Mesendoderm (in vitro differentiated cells): ENCODE data around the gene PPP3R2.

ENCODE experiments used
- DNase-seq: peaks from one replicate; pipeline ENCODE4 v3.0.0; 2013
- H2AK5ac ChIP-seq: 2 replicates; pipeline ENCODE4 v1.6.1; 2013; ENCODE audit warnings: low read length, inconsistent platforms
- H2BK120ac ChIP-seq: 2 replicates; pipeline ENCODE4 v1.6.1; 2013; ENCODE audit warnings: low read depth, mild to moderate bottlenecking, low read length, moderate library complexity, mixed read lengths
- H2BK15ac ChIP-seq: replicated peaks from 2 replicates; pipeline ENCODE4 v1.6.1; 2013; ENCODE audit warnings: low read depth, mild to moderate bottlenecking, moderate library complexity
- H2BK5ac ChIP-seq: 2 replicates; pipeline ENCODE4 v1.6.1; 2013; ENCODE audit warnings: low read length, inconsistent platforms
- H3K18ac ChIP-seq: 2 replicates; pipeline ENCODE4 v1.6.1; 2013; ENCODE audit warnings: mild to moderate bottlenecking, low read length, mixed read lengths
- H3K23ac ChIP-seq: one replicate; pipeline ENCODE4 v1.6.1; 2013; ENCODE audit warnings: low read length
- H3K27ac ChIP-seq: 2 replicates; pipeline ENCODE4 v1.5.1; 2013; ENCODE audit warnings: low read depth, mild to moderate bottlenecking, inconsistent platforms, low read length, moderate library complexity
- H3K27me3 ChIP-seq: 2 replicates; pipeline ENCODE4 v1.6.1; 2013; ENCODE audit warnings: low read length, control low read depth, mild to moderate bottlenecking, inconsistent platforms; ENCODE audit not compliant: insufficient read depth, poor library complexity
- H3K36me3 ChIP-seq: 2 replicates; pipeline ENCODE4 v1.6.1; 2013; ENCODE audit warnings: low read length, inconsistent platforms; ENCODE audit not compliant: control insufficient read depth, insufficient read depth
- H3K4ac ChIP-seq: one replicate; pipeline ENCODE4 v1.6.1; 2013; ENCODE audit warnings: low read depth, mild to moderate bottlenecking, low read length, moderate library complexity
- H3K4me1 ChIP-seq: 2 replicates; pipeline ENCODE4 v1.6.1; 2013; ENCODE audit warnings: low read depth, low read length, inconsistent platforms; ENCODE audit not compliant: control insufficient read depth
- H3K4me2 ChIP-seq: 2 replicates; pipeline ENCODE4 v1.6.1; 2013; ENCODE audit warnings: low read length
- H3K4me3 ChIP-seq: 2 replicates; pipeline ENCODE4 v1.5.1; 2013; ENCODE audit warnings: mild to moderate bottlenecking, low read length
- H3K56ac ChIP-seq: one replicate; pipeline ENCODE4 v1.6.1; 2013; ENCODE audit warnings: low read length
- H3K79me1 ChIP-seq: 2 replicates; pipeline ENCODE4 v1.6.1; 2013; ENCODE audit warnings: low read length, inconsistent platforms
- H3K79me2 ChIP-seq: 2 replicates; pipeline ENCODE4 v1.6.1; 2013; ENCODE audit warnings: mild to moderate bottlenecking, low read length; ENCODE audit not compliant: control insufficient read depth, insufficient read depth
- H3K9ac ChIP-seq: 2 replicates; pipeline ENCODE4 v1.6.1; 2013; ENCODE audit warnings: low read length, inconsistent platforms
- H4K5ac ChIP-seq: one replicate; pipeline ENCODE4 v1.6.1; 2013; ENCODE audit warnings: low read length
- H4K8ac ChIP-seq: one replicate; pipeline ENCODE4 v1.6.1; 2013; ENCODE audit warnings: low read depth, mild to moderate bottlenecking, control low read depth, low read length, moderate library complexity
- WGBS: extraction: QIAGEN DNeasy Blood & Tissue Kit; methylation state at CpG from one replicate; pipeline ENCODE4 v1.1.7; 2013; ENCODE audit warnings: low lambda C conversion rate, missing lambda C conversion rate; ENCODE audit not compliant: insufficient coverage; ENCODE audit errors: extremely low coverage; 5-methylcytosine and 5-hydroxymethylcytosine counted together

PPP3R2 gene

GRCh38 chr9:101574731-101575333, 19.9 kb downstream of the PPP3R2 start:
- no peak overlapping the region for H2BK120ac ChIP-seq
- H4K5ac ChIP-seq: no peak overlapping the region
- no peaks in the 10 kb centered on the region for H3K27me3 ChIP-seq
- no peak overlapping the region for H2AK5ac ChIP-seq
- no peak overlapping the region for H2BK5ac ChIP-seq
- no peak overlapping the region for H3K23ac ChIP-seq
- no peak overlapping the region for H3K4me3 ChIP-seq
- no peaks in the 10 kb centered on the region for H3K79me1 ChIP-seq
- H3K4ac ChIP-seq: no peak overlapping the region
- no peak for DNase-seq
- H3K4me2 ChIP-seq: no peak overlapping the region
- no peak overlapping the region for H3K27ac ChIP-seq
- no peak overlapping the region for H3K9ac ChIP-seq
- H3K18ac ChIP-seq: no peak overlapping the region
- no peaks in the 10 kb centered on the region for H3K36me3 ChIP-seq
- no peak overlapping the region for H4K8ac ChIP-seq
- H3K79me2 ChIP-seq: no peaks in the 10 kb centered on the region
- no peak overlapping the region for H3K56ac ChIP-seq
- peaks cover 20% of the 10 kb centered on the region for H3K4me1 ChIP-seq
- no peak overlapping the region for H2BK15ac ChIP-seq

- no peaks in the 10 kb centered on the region for H3K27me3 ChIP-seq
- no peak overlapping the region for H3K56ac ChIP-seq
- H3K9ac ChIP-seq: no peak overlapping the region
- H2BK120ac ChIP-seq: no peak overlapping the region
- H2BK15ac ChIP-seq: no peak overlapping the region
- H3K4me1 ChIP-seq: peaks cover 15% of the 10 kb centered on the region
- WGBS: no CpG with 5 or more reads among the region's 2 CpGs
- no peak overlapping the region for H4K8ac ChIP-seq
- H3K79me1 ChIP-seq: no peaks in the 10 kb centered on the region
- no peak overlapping the region for H3K27ac ChIP-seq
- no peak overlapping the region for H4K5ac ChIP-seq
- H3K23ac ChIP-seq: no peak overlapping the region
- H3K4ac ChIP-seq: no peak overlapping the region
- H3K79me2 ChIP-seq: no peaks in the 10 kb centered on the region
- H2AK5ac ChIP-seq: no peak overlapping the region
- no peak overlapping the region for H3K4me3 ChIP-seq
- no peak overlapping the region for H3K18ac ChIP-seq
- DNase-seq: peak; percentile 46
- H3K4me2 ChIP-seq: no peak overlapping the region
- H2BK5ac ChIP-seq: no peak overlapping the region
- no peaks in the 10 kb centered on the region for H3K36me3 ChIP-seq
These were observed 22.5 kb downstream of the PPP3R2 start for GRCh38 chr9:101572316-101572715.

GRCh38 chr9:101571114-101571513, 23.7 kb downstream of the PPP3R2 start:
- WGBS: no CpG with 5 or more reads among the region's 1 CpG
- DNase-seq: peak; percentile 18
- no peaks in the 10 kb centered on the region for H3K79me2 ChIP-seq

GRCh38 chr9:101569741-101570501, 24.8 kb downstream of the PPP3R2 start:
- H4K5ac ChIP-seq: no peak overlapping the region
- no peaks in the 10 kb centered on the region for H3K27me3 ChIP-seq
- no peak overlapping the region for H3K18ac ChIP-seq
- H3K56ac ChIP-seq: no peak overlapping the region
- no peak overlapping the region for H2BK15ac ChIP-seq
- H3K27ac ChIP-seq: no peak overlapping the region
- H3K4ac ChIP-seq: no peak overlapping the region
- H3K4me1 ChIP-seq: peaks cover 15% of the 10 kb centered on the region
- no peak overlapping the region for H4K8ac ChIP-seq
- H3K79me1 ChIP-seq: no peaks in the 10 kb centered on the region
- H3K4me2 ChIP-seq: no peak overlapping the region
- no peak overlapping the region for H3K4me3 ChIP-seq
- H2AK5ac ChIP-seq: no peak overlapping the region
- H3K79me2 ChIP-seq: no peaks in the 10 kb centered on the region
- H3K36me3 ChIP-seq: no peaks in the 10 kb centered on the region
- no peak overlapping the region for H2BK5ac ChIP-seq
- no peak for DNase-seq
- no peak overlapping the region for H3K23ac ChIP-seq
- H3K9ac ChIP-seq: no peak overlapping the region
- no peak overlapping the region for H2BK120ac ChIP-seq
- no CpG with 5 or more reads among the region's 5 CpGs for WGBS

More at GRCh38 chr9:101571114-101571513, 23.7 kb downstream of the PPP3R2 start:
- Histone ChIP-seq H2BK5ac (no peak overlapping the region), H2BK120ac (no peak overlapping the region), H3K36me3 (no peaks in the 10 kb centered on the region), H3K56ac (no peak overlapping the region), H2BK15ac (no peak overlapping the region), H3K18ac (no peak overlapping the region), H3K9ac (no peak overlapping the region), H4K5ac (no peak overlapping the region), H3K79me1 (no peaks in the 10 kb centered on the region), H3K27me3 (no peaks in the 10 kb centered on the region), H3K4me3 (no peak overlapping the region), H3K23ac (no peak overlapping the region), H3K27ac (no peak overlapping the region), H3K4me1 (peaks cover 15% of the 10 kb centered on the region), H4K8ac (no peak overlapping the region), H2AK5ac (no peak overlapping the region), H3K4me2 (no peak overlapping the region), H3K4ac (no peak overlapping the region)

- Histone ChIP-seq H2BK5ac (no peak overlapping the region), H3K4me3 (no peak overlapping the region), H3K18ac (no peak overlapping the region), H3K9ac (no peak overlapping the region), H3K56ac (no peak overlapping the region), H2BK120ac (no peak overlapping the region), H2BK15ac (no peak overlapping the region), H3K23ac (no peak overlapping the region), H3K27ac (no peak overlapping the region), H4K8ac (no peak overlapping the region), H3K36me3 (no peaks in the 10 kb centered on the region), H4K5ac (no peak overlapping the region), H3K4me1 (peaks cover 15% of the 10 kb centered on the region), H3K4me2 (no peak overlapping the region), H3K79me1 (no peaks in the 10 kb centered on the region), H3K4ac (no peak overlapping the region), H3K79me2 (no peaks in the 10 kb centered on the region), H2AK5ac (no peak overlapping the region), H3K27me3 (no peaks in the 10 kb centered on the region)
- no peak for DNase-seq
- WGBS: 100% methylated on average over 1 of the region's 3 CpGs
These were observed 26.9 kb downstream of the PPP3R2 start for GRCh38 chr9:101567725-101568350.
